ENCODE measurements around the gene SLC18A2. TPM values are rescaled to one million over a fixed set of nuclear protein-coding genes. Genes with fewer than 3 reads are reported as not detected.
"Not testable (repeated sequence)": the region's sequence is repeated elsewhere in the genome, so short reads cannot be mapped to it uniquely, and the experiment has no call there.

SLC18A2 gene
- total and polyA plus RNA-seq, 9 donors = 0.20 to 0.93 (median 0.34) TPM

DNA sequence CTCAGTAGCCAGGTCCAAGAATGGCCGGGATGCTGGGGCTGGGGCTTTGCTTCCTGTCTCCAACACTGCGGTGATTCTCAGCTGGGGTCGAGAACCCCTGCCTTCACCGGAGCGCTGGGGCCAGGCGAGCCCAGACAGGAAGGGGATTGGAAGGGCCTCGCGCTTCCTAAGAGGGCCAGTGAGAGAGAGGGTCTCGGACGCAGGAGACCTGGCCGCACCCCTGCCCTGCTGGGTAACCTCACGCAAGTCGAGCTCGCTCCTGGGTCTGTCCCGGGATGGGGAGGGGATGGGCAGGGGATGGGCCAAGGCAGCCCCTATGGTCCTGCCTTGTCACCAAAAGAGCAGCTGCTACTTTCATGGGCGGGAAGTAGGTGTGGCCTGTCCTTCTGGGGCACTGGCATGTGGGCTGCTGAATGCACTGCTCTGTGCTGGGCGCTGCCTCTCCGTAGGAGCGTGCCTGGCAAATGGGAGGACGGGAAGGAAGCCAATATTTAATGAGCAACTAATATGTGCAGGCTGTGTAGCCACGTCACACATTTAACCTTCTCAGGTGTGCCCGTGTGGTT lies 23.6 kb upstream of the SLC18A2 start:
- H3K9me3 ChIP-seq (replicated peaks; ENCODE audit: control insufficient read depth, low read depth, low read length) = no peaks in the 10 kb centered on the region
- H3K4me3 ChIP-seq (ENCODE audit: low read length) = peak overlapping the region; percentile 34
- peaks cover 13% of the 10 kb centered on the region for H3K4me1 ChIP-seq (ENCODE audit: control insufficient read depth, insufficient read depth, low read length)
- 18% methylated on average over 20 of the region's 22 CpGs for WGBS (ENCODE audit: insufficient coverage)
- no peak overlapping the region for H3K27ac ChIP-seq (ENCODE audit: low read length)
- peak; percentile 29 for DNase-seq
- H3K27me3 ChIP-seq (ENCODE audit: control insufficient read depth, insufficient read depth, low read length) = peaks cover 50% of the 10 kb centered on the region
- no peaks in the 10 kb centered on the region for H3K36me3 ChIP-seq (ENCODE audit: control insufficient read depth, insufficient read depth, low read length)

DNA sequence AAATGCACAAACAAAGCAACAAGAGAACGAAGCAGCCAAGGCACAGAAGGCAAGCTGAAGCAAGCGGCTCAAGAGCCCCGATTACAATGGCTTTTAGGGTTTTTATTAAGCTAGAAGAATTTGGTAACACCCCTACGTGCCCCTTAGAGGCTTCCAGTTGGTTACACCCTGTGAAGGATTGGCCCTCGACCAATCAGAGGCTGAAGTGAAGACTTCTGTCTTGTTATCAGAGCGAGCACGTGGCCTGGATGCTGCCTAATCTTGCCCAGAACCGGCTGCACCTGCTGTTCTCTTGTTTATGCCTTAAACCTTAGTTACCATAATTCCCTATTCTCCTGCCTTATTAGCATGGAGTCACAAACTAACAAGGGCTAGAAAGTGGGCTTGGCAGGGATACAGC lies 22.3 kb upstream of the SLC18A2 start:
- WGBS (ENCODE audit: insufficient coverage) = 75% methylated on average over 8 of the region's 8 CpGs
- peaks cover 50% of the 10 kb centered on the region for H3K27me3 ChIP-seq (ENCODE audit: control insufficient read depth, insufficient read depth, low read length)
- H3K4me3 ChIP-seq (ENCODE audit: low read length) = no peak overlapping the region
- H3K9me3 ChIP-seq (replicated peaks; ENCODE audit: control insufficient read depth, low read depth, low read length) = no peaks in the 10 kb centered on the region
- no peak overlapping the region for H3K27ac ChIP-seq (ENCODE audit: low read length)
- no peaks in the 10 kb centered on the region for H3K36me3 ChIP-seq (ENCODE audit: control insufficient read depth, insufficient read depth, low read length)
- peaks cover 13% of the 10 kb centered on the region for H3K4me1 ChIP-seq (ENCODE audit: control insufficient read depth, insufficient read depth, low read length)
- DNase-seq = no peak

DNA sequence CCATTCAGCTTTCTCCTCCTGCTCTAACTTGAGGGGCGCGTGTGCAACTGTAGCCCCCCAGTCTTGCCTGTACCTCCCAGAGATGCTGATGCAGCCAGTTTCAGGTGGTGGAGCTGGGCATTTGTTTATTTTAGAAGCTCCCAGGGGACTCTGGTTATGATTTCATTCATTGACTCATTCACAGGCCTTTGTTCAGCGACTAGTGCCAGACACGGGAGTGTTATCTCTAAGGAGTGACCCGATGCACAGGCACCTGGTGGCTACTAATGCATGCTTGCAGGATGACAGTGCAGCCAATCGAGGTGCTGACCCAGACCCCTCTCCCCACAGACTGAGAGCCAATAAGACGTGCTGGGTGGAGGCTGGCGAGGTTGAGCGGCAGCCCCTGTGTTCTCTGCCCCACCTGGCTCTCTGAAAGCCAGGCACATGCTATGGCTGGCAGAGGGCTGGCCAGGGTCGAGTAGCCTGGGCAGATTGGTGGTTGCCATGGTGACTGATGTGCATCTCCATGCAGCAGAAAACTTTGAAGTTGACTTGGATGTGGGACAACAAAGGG lies 19.7 kb upstream of the SLC18A2 start:
- 33% methylated on average over 4 of the region's 10 CpGs for WGBS (ENCODE audit: insufficient coverage)
- Histone ChIP-seq H3K9me3 (replicated peaks; ENCODE audit: control insufficient read depth, low read depth, low read length) (no peaks in the 10 kb centered on the region), H3K27ac (ENCODE audit: low read length) (no peak overlapping the region), H3K4me3 (ENCODE audit: low read length) (no peak overlapping the region), H3K36me3 (ENCODE audit: control insufficient read depth, insufficient read depth, low read length) (no peaks in the 10 kb centered on the region), H3K27me3 (ENCODE audit: control insufficient read depth, insufficient read depth, low read length) (peaks cover 36% of the 10 kb centered on the region), H3K4me1 (ENCODE audit: control insufficient read depth, insufficient read depth, low read length) (peaks cover 12% of the 10 kb centered on the region)
- DNase-seq = no peak

DNA sequence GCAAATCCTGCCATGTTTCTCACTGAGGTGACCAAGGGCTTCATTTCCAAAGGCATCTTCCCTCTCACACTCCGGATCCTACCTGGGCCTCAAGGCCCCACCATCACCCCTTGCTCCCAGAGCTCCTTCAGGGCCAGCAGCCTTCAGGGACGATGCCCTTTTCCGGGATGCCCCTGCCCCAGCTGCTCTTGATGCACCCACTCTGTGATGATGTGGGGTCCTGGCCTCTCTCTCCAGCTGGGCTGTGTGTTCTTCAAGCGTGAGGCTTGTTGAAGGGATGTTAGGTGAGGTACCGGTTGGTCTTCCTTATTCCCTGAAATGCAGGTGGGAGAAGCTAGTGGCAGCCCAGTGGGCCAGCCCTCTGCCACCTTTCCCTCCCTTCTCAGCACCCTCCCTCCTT lies 18.4 kb upstream of the SLC18A2 start:
- WGBS (ENCODE audit: insufficient coverage) = no CpG with 5 or more reads among the region's 5 CpGs
- H3K4me3 ChIP-seq (ENCODE audit: low read length) = no peak overlapping the region
- H3K27me3 ChIP-seq (ENCODE audit: control insufficient read depth, insufficient read depth, low read length) = peaks cover 31% of the 10 kb centered on the region
- H3K9me3 ChIP-seq (replicated peaks; ENCODE audit: control insufficient read depth, low read depth, low read length) = no peaks in the 10 kb centered on the region
- no peak for DNase-seq
- H3K36me3 ChIP-seq (ENCODE audit: control insufficient read depth, insufficient read depth, low read length) = no peaks in the 10 kb centered on the region
- no peak overlapping the region for H3K27ac ChIP-seq (ENCODE audit: low read length)
- no peaks in the 10 kb centered on the region for H3K4me1 ChIP-seq (ENCODE audit: control insufficient read depth, insufficient read depth, low read length)

- H3K27me3 ChIP-seq (ENCODE audit: control insufficient read depth, insufficient read depth, low read length) = peaks cover 30% of the 10 kb centered on the region
- H3K27ac ChIP-seq (ENCODE audit: low read length) = no peak overlapping the region
- 71% methylated on average over 2 of the region's 4 CpGs for WGBS (ENCODE audit: insufficient coverage)
- no peak overlapping the region for H3K4me3 ChIP-seq (ENCODE audit: low read length)
- H3K4me1 ChIP-seq (ENCODE audit: control insufficient read depth, insufficient read depth, low read length) = no peaks in the 10 kb centered on the region
- no peaks in the 10 kb centered on the region for H3K9me3 ChIP-seq (replicated peaks; ENCODE audit: control insufficient read depth, low read depth, low read length)
- no peak for DNase-seq
- H3K36me3 ChIP-seq (ENCODE audit: control insufficient read depth, insufficient read depth, low read length) = no peaks in the 10 kb centered on the region
Observed at GRCh38 chr10:117222976-117223692, 17.8 kb upstream of the SLC18A2 start.

- H3K36me3 ChIP-seq (ENCODE audit: control insufficient read depth, insufficient read depth, low read length) = no peaks in the 10 kb centered on the region
- H3K27ac ChIP-seq (ENCODE audit: low read length) = no peak overlapping the region
- 80% methylated on average over 5 of the region's 7 CpGs for WGBS (ENCODE audit: insufficient coverage)
- H3K4me3 ChIP-seq (ENCODE audit: low read length) = no peak overlapping the region
- no peaks in the 10 kb centered on the region for H3K4me1 ChIP-seq (ENCODE audit: control insufficient read depth, insufficient read depth, low read length)
- DNase-seq = no peak
- H3K9me3 ChIP-seq (replicated peaks; ENCODE audit: control insufficient read depth, low read depth, low read length) = no peaks in the 10 kb centered on the region
- H3K27me3 ChIP-seq (ENCODE audit: control insufficient read depth, insufficient read depth, low read length) = peaks cover 24% of the 10 kb centered on the region
Observed at GRCh38 chr10:117223693-117224430, 17.1 kb upstream of the SLC18A2 start.

DNA sequence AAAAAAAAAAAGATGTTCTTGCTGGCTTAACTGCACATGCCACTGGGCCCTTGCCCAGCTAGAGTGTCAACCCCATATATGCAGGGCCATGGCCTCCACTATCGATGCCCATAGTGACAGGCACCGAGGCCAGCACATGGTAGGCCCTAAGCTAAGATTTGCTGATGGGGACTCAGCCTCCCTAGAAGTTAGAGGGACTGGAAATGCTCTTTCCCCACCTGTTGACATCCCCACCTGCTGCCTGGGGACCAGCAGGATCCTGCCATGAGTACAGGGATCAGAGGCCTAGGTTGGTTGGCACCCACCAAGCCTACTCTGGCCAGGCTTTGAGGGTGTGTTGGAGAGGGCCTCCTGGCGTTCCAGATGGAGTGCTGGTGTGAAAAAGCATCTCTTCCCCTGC lies 16.0 kb upstream of the SLC18A2 start:
- Histone ChIP-seq H3K9me3 (replicated peaks; ENCODE audit: control insufficient read depth, low read depth, low read length) (no peaks in the 10 kb centered on the region), H3K36me3 (ENCODE audit: control insufficient read depth, insufficient read depth, low read length) (no peaks in the 10 kb centered on the region), H3K27me3 (ENCODE audit: control insufficient read depth, insufficient read depth, low read length) (peaks cover 23% of the 10 kb centered on the region), H3K4me3 (ENCODE audit: low read length) (no peak overlapping the region), H3K4me1 (ENCODE audit: control insufficient read depth, insufficient read depth, low read length) (no peaks in the 10 kb centered on the region), H3K27ac (ENCODE audit: low read length) (no peak overlapping the region)
- no peak for DNase-seq
- WGBS (ENCODE audit: insufficient coverage) = 80% methylated on average over 1 of the region's 3 CpGs

- Histone ChIP-seq H3K36me3 (ENCODE audit: control insufficient read depth, insufficient read depth, low read length) (no peaks in the 10 kb centered on the region), H3K4me1 (ENCODE audit: control insufficient read depth, insufficient read depth, low read length) (no peaks in the 10 kb centered on the region), H3K4me3 (ENCODE audit: low read length) (no peak overlapping the region), H3K27ac (ENCODE audit: low read length) (no peak overlapping the region), H3K9me3 (replicated peaks; ENCODE audit: control insufficient read depth, low read depth, low read length) (no peaks in the 10 kb centered on the region), H3K27me3 (ENCODE audit: control insufficient read depth, insufficient read depth, low read length) (peaks cover 21% of the 10 kb centered on the region)
- no peak for DNase-seq
- no CpG with 5 or more reads among the region's 10 CpGs for WGBS (ENCODE audit: insufficient coverage)
Observed at GRCh38 chr10:117226813-117227451, 14.0 kb upstream of the SLC18A2 start.

DNA sequence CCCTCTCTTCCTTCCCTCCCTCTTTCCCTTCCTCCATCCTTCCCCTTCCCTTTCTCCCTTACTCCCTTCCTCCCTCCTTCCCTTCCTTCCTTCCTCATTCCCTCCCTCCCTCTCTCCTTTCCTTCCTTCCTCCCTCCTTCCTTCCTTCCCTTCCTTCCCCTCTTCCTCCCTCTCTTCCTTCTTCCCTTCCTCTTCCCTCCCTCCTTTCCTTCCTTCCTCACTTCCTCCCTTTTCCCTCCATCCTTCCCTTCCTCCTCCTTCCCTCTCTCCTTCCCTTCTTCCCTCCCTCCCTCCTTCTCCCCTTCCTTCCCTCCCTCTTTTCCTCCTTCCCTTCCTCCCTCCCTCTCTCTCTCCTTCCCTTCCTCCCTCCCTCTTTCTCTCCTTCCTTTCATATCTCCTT lies 12.7 kb upstream of the SLC18A2 start:
- no peak for DNase-seq
- no peak overlapping the region for H3K4me3 ChIP-seq (ENCODE audit: low read length)
- no peak overlapping the region for H3K27ac ChIP-seq (ENCODE audit: low read length)
- no peaks in the 10 kb centered on the region for H3K4me1 ChIP-seq (ENCODE audit: control insufficient read depth, insufficient read depth, low read length)
- peaks cover 23% of the 10 kb centered on the region for H3K27me3 ChIP-seq (ENCODE audit: control insufficient read depth, insufficient read depth, low read length)
- no peaks in the 10 kb centered on the region for H3K9me3 ChIP-seq (replicated peaks; ENCODE audit: control insufficient read depth, low read depth, low read length)
- H3K36me3 ChIP-seq (ENCODE audit: control insufficient read depth, insufficient read depth, low read length) = no peaks in the 10 kb centered on the region

DNA sequence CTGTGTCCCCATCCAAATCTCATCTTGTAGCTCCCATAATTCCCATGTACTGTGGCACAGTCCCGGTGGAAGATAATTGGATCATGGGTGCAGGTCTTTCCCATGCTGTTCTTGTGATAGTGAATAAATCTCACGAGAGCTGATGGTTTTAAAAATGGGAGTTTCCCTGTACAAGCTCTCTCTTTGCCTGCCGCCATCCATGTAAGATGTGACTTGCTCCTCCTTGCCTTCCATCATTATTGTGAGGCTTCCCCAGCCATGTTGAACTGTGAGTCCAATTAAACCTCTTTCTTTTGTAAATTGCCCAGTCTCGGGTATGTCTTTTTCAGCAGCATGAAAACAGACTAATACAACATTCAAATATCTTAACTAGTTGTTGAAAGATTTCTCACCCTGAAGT lies 10.8 kb upstream of the SLC18A2 start:
- H3K4me1 ChIP-seq (ENCODE audit: control insufficient read depth, insufficient read depth, low read length); H3K27ac ChIP-seq (ENCODE audit: low read length); H3K4me3 ChIP-seq (ENCODE audit: low read length); H3K9me3 ChIP-seq (replicated peaks; ENCODE audit: control insufficient read depth, low read depth, low read length); H3K36me3 ChIP-seq (ENCODE audit: control insufficient read depth, insufficient read depth, low read length); DNase-seq: not testable (repeated sequence)
- H3K27me3 ChIP-seq (ENCODE audit: control insufficient read depth, insufficient read depth, low read length) = peaks cover 28% of the 10 kb centered on the region
- WGBS (ENCODE audit: insufficient coverage) = 89% methylated on average over 1 of the region's 4 CpGs
